GM12801 (cell line): ENCODE measurements around the gene MKLN1.

Source experiments
- TF ChIP-seq, protein P1 (sequence below): IDR thresholded peaks from one replicate; pipeline ENCODE4 v1.5.1; 2011; ENCODE audit warnings: control low read depth; ENCODE audit not compliant: insufficient read length; ENCODE audit errors: extremely low read depth

MKLN1 gene

DNA sequence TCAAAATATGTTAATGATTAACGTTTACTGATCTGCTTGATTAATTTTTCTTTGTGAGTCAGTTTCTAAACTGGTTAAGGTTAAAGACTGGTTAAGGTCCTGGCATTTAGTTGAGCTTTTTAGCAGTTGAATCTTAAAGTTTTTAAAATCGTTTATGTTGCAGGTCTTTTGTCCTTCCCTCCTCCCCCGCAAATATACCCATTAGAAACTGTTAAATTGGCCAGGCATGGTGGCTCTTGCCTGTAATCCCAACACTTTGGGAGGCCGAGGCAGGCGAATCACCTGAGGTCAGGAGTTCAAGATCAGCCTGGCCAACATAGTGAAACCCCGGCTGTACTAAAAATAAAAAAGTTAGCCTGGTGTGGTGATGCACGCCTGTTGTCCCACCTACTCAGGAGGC, 127.9 kb downstream of the MKLN1 start:
- TF ChIP-seq, protein P1, sequence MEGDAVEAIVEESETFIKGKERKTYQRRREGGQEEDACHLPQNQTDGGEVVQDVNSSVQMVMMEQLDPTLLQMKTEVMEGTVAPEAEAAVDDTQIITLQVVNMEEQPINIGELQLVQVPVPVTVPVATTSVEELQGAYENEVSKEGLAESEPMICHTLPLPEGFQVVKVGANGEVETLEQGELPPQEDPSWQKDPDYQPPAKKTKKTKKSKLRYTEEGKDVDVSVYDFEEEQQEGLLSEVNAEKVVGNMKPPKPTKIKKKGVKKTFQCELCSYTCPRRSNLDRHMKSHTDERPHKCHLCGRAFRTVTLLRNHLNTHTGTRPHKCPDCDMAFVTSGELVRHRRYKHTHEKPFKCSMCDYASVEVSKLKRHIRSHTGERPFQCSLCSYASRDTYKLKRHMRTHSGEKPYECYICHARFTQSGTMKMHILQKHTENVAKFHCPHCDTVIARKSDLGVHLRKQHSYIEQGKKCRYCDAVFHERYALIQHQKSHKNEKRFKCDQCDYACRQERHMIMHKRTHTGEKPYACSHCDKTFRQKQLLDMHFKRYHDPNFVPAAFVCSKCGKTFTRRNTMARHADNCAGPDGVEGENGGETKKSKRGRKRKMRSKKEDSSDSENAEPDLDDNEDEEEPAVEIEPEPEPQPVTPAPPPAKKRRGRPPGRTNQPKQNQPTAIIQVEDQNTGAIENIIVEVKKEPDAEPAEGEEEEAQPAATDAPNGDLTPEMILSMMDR = no peak

DNA sequence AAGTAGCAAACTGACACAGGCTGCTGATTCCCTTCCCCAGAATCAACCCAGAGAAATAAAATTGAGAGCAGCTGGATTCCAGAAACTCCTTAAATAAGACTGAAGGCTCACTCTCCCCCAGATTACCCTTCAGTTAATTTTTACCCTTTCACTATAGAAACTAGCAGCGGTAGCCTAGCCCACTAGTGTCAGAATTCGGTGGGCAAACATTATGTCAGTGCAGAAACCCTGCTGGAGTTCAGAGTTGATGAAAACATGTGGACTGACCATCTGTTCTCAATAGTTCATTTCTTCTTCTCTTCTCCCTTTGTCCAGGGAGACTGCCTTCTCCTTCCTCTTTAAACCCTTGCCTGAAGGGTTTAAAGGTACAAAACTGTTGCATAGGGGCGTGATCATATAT, 128.7 kb downstream of the MKLN1 start:
- TF ChIP-seq, protein P1 = no peak

DNA sequence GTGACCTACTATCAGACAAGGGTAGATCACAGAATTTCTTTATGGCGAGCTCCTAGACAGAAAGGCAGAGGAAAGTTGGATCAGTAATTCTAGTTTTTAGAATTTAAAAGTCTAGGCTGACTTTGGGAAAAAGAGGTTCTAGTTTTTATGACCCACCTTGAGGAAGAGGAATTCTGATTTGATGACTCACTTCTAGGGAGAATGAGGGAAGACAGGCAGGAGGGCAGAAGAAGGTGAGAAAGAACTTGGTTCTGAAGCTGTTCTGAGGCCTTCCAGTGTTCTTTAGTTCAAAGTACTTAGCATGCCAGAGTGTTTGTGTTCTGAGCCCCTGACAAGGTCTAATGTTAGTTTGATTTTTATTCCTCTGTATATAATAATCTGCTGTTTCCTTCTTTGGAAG, 131.6 kb downstream of the MKLN1 start:
- TF ChIP-seq, protein P1 = no peak

DNA sequence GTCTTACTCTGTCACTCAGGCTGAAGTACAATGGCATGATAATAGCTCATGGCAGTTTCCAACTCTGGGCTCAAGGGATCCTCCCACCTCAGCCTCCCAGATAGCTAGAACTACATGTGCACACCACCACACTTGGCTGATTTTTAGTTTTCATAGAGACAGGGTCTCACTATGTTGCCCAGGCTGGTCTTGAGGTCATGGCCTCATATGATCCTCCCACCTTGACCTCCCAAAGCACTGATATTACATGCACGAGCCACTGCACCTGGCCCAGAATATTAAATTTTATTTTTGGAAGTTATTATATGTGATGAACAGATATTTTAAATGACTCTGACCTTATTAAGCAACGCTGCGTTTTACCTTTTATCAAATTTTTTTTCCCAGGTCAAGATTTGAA, 134.4 kb downstream of the MKLN1 start:
- TF ChIP-seq, protein P1 = no peak

DNA sequence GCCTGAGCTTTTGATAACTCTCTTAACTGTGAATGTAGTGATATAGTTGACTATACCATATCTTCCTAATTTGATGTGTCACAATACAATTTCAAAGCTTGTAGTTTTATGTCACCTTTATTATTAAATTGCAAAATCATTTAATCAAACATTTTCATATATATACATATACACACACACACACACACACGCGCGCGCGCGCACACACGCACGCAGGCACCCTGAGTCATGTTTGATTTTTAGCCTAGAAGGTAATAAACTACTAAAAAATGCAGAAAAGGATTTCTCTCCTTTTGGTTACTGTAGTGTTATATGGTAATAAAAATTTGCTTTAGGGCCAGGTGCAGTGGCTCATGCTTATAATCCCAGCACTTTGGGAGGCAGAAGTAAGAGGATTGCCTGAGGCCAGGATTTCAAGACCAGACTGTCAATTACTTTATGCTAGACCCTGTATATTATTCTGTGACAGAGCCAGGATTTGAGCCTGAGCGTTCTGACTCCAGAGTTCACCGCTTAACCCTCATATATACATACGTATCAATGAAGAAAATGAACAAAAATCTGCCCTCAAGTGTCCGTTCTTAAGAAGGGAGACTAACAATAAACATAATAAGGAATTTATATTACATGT, 139.2 kb downstream of the MKLN1 start:
- TF ChIP-seq, protein P1 = no peak

DNA sequence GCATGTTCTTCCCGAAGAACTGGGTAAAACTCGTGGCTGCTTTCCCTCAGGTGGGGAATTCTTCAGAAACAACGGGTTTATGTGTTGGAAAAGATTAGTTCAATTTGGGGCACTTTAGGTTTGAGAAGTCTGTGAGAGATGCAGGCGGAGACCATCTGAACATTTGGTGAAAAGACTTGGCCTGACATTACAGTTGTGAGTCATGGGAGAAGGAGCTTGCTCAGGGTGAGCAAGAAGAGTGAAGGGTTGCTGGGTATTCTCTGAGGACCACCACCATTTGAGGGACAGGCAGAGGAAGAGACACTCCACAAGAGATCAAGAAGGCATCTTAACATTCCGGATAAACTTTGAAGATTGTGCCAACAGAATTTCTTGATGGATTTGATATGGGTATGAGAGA, 140.1 kb downstream of the MKLN1 start:
- TF ChIP-seq, protein P1 = no peak

DNA sequence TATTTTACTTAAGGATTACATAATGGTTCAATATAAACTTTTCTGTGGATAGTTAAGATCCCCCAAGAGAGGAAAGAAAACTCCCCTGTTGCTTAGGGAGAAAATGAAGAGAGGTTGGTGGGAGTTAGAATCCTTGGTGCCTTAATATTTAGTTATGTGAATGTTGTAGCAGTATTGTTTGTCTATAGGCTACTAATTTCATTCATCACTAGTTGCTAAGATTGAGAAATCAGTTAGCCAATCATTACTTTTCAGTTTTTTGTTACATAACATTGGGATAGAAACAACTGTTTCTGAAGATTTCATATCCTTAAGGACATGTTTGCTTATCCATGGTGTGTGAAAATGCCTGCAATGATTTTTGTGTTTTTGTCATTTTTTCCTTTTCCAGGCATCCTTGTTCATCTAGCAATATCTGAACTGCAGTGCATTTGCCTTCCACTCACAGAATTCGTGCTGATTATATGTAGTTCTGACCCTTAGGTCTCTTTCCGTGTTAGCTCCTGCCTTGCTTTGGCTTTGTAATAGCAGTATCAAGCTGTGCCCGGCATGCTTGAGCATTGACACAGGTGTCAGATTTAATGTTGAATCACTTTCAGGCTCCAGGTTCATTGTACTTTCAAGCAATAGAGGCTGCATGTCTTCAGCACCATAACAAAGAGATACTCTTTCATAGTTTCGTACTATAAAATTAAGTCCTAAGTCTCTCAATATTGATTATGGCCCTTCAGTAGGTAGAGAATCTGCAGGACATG, 143.8 kb downstream of the MKLN1 start:
- TF ChIP-seq, protein P1 = no peak
